ENCODE data around the gene SEZ6L. TPM values are rescaled to one million over a fixed set of nuclear protein-coding genes. Genes with fewer than 3 reads are reported as not detected.
A peak's percentile ranks its signal among the peaks of the same experiment; 100 is the strongest.

The SEZ6L gene
- total RNA-seq, 1 donor from 2014 or later, result 0.89 TPM

DNA sequence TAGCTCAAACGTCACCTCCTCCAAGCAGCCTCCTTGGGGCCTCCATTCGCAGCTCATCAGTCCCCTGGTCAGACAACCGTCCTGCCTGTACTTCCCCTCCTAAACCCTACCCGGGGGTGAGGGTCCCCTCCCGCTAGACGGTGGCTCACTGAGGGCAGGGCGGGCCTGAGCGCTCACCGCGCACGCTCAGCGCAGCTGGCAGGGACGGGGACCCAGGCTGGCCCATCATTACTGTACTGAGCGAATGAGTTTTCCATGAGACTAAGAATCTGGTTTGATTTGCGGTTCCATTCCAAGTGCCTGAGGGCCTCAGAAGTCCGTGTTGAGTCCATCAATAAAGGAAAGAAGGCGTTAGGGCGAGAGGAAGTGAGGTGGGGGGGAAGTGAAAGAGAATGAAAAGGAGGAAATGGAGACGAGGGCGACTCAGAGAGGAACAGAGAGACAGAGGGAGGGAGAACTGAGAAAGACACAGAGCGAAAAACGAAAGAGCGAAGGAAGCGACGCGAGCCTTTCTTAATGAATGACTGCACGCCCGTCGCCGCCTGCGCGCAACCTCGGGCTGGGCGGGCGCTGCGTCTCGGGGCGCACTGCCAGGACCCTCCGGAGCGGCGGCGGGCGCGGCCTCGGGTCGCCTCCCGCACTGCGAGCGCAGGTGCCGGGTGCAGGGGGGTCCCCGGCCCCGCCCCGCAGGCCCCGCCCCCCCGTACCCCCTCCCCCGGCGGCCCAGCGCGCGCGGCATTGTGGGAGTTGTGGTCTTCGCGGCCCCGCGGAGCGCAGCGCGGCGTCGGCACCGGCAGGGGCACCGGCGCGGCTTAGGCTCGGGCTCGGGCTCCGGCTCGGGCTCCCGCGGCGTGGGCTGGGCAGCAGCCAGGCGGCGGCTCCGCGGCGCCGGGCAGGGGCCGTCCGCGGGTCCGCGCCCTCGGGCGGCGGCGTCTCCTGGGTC lies 259.5 kb downstream of the SEZ6L start, which contains the start of gene ASPHD2:
Gene ASPHD2 (plus strand): TSS at position 746 of the 943 bp plus-strand sequence. CDS start 4,356 bp downstream, outside the sequence.
- peak; percentile 62 for DNase-seq (ENCODE audit: low spot score)

DNA sequence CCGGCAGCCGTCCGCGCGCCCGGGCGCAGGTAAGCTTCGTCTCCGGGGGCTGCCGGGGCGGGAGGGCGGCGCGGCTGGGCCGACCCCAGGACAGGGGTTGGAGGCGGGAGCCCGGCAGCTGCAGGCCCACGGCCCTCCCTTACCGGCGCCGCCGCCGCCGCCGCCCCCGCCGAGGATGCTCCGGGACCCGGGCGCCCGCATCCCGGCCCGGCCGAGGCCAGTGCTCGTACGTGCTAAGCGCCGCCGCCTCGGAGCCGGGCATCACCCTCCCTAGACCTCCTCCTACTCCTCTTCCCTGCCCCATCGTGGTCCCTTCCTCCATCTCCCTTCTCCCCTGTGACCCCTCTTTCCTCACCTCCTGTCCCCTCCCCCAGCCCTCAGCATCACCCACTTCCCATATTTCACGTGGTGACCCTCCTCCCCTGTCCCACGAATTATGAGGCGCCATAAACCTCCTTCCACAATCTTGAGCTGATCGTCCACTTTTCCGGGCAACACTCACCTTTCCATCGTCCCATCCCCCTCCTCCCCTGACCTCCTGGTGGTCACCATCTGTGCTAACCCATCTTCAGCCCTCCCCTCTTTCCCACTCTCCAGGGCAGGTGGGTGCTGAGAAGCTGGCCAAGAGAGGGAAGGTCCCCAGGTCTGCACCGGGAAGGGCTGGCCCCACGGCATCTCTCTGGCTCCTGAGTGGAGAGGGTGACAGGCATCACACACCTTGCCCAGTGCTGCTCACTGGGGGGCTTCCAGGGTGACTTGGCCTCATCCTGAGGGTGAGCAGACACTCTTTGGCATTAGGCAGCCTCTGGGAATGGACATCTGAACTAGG lies 260.4 kb downstream of the SEZ6L start:
- DNase-seq (ENCODE audit: low spot score), result no peak

DNA sequence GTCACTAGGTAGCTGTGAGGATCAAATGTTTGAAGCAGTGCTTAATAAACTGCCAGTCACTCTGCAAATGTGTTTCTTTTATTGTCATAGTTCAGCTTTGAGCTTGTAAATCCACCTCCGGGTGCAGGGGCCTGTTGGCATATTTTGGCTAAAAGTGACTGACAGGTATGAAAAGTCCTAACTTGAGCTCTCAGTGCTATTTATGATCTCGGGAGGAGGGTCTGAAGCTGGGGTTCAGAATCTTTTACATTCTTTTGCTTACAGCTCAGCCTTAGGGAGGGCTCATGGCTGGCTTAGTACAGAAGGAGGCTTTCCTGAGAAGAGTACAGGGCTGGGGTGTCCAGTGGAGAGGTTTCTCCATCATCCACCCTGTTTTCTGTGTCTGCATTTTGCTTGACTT lies 261.3 kb downstream of the SEZ6L start:
- no peak for DNase-seq (ENCODE audit: low spot score)

DNA sequence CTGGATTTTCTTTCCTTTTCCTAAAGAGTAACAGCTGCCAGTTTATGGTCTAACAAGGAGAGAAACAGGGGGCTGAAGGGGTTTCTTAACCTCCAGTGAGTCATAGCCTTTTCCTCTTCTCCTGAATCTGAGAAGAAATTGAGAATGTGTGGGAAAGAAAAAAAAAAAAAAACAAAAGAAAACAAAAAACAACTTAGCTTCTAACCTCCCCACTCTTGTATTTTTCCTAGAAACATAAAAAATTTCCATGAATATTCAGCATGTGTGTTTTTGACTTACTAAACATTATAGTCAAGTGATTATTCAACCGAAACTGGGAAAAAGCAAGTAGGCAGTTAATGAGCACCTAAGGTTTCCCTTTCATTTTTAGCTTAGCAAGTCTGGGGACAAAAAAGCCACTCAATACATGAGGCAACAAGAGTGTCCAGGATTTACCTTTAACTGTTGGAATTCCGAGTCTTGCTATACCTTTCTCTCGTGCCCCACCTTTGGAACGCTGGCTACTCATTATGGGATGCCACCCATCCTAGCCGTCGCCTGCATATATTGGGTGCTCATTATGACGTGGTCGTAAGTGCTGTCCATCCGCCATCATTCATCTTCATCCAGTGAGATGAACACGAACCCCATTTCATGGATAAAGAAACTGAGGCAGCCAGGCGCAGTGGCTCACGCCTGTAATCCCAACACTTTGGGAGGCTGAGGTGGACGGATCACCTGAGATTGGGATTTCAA lies 262.2 kb downstream of the SEZ6L start:
- DNase-seq (ENCODE audit: low spot score), result no peak

DNA sequence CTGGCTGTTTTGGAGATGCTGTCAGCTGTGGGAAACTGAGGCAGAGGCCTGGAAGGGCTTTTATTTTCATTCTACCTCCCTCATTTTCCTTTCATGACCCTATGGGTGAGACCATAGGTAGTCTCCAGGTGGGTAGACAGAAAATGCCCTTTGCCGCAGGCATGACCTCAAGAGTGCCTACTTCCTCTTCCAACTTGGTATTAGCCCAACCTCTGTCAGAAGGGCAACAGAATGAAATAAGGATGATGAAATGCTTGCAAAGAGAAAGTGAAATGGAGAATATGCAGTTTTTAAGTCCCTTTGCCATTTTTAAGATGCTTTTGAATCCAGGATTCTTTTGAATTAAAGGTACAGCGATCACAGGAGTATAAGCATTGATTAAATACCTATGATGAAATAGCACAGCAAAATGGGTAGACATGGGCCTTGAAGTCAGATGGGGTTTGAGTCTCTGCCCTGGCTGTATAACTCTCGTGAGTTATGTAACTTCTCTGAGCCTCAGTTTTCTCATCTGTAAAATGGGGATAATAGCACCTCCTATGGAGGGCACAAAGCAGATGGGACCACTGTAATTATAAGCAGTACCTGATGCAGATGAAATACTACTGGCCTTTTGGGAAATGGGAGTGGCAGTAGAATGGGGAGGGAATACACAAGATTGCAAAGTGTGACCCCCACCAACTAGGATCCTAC lies 263.5 kb downstream of the SEZ6L start:
- DNase-seq (ENCODE audit: low spot score), result no peak
